ENCODE results near the gene CDC42BPA.

CDC42BPA gene

DNA sequence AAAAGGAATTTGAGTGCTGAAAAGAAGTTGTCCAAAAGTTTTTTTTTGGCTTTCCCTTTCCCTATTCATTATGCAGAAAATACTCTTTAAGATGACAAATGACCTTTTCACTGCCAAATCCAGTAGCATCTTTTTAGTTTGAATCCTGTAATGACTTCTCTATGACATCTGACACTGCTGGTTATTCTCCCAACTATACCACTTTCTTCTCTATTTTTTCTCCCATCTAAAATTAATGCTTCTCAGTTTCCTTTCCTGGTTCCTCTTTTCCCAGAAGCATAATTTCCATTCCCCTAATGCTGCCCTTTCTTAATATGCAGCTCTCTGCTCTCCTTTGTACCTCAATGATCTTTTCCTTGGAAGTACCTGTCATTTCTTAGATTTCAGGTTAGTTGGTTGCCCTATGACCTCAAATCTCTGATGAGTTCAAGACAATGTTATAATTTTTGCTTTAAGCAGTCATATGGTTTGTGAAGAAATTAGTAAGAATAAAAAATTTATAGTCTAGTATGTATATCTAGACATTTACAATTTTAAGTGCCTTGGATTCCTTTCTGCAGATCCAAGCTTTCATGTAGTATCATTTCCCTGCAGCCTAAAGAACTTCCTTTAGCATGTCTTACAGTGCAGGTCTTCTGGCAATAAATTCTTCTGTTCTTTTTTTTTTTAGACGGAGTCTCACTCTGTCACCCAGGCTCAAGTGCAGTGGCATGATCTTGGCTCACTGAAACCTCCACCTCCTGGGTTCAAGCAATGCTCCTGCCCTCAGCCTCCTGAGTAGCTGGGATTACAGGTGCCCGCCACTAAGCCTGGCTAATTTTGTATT, 150.8 kb downstream of the CDC42BPA start:
- no peak for ATAC-seq
- 0 out of 2 replicates have a peak, but pooled peaks have one; percentile 34 for TF ChIP-seq TOX (CRISPR knock-in tag; IDR thresholded peaks at IDR 0.05; ENCODE audit: borderline replicate concordance)
- TF ChIP-seq PPARA (CRISPR knock-in tag; IDR thresholded peaks at IDR 0.05; ENCODE audit: borderline replicate concordance) = no peak
- TF ChIP-seq ZNF8 (CRISPR knock-in tag; IDR thresholded peaks at IDR 0.05) = no peak

DNA sequence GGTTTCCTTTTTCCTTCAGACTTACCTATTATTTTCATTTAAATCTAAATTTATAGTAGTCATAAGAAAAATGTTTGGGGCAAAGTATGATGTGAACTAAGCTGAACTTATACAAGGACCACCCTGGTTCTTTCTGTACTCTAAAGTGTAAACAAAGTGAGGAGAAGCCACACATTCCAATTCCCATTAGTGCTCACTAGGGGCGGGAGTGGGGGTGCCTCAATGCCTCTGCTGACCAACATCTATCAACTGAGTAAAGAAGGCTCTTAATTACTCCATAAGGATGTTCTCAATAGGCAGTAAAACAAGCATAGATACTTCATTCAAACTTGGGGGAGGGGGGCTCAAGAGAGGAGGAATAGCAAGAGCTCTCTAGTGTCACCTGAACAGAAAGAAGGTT, 151.7 kb downstream of the CDC42BPA start:
- ATAC-seq = no peak
- TF ChIP-seq GLIS3 (CRISPR knock-in tag; IDR thresholded peaks at IDR 0.05) (no peak), ZNF565 (CRISPR knock-in tag; conservative IDR thresholded peaks at IDR 0.05; ENCODE audit: low read depth) (no peak), OSR1 (CRISPR knock-in tag; IDR thresholded peaks at IDR 0.05) (no peak), ZNF8 (CRISPR knock-in tag; IDR thresholded peaks at IDR 0.05) (no peak), PATZ1 (CRISPR knock-in tag; IDR thresholded peaks at IDR 0.05; ENCODE audit: borderline replicate concordance) (no peak), ZNF70 (CRISPR knock-in tag; IDR thresholded peaks at IDR 0.05) (no peak), RARB (CRISPR knock-in tag; IDR thresholded peaks at IDR 0.05) (no peak), ZFP3 (CRISPR knock-in tag; IDR thresholded peaks at IDR 0.05) (no peak), BACH2 (CRISPR knock-in tag; IDR thresholded peaks at IDR 0.05; ENCODE audit: borderline replicate concordance) (no peak), TCF4 (CRISPR knock-in tag; IDR thresholded peaks at IDR 0.05; ENCODE audit: borderline replicate concordance) (no peak), TOX (CRISPR knock-in tag; IDR thresholded peaks at IDR 0.05; ENCODE audit: borderline replicate concordance) (no peak)

DNA sequence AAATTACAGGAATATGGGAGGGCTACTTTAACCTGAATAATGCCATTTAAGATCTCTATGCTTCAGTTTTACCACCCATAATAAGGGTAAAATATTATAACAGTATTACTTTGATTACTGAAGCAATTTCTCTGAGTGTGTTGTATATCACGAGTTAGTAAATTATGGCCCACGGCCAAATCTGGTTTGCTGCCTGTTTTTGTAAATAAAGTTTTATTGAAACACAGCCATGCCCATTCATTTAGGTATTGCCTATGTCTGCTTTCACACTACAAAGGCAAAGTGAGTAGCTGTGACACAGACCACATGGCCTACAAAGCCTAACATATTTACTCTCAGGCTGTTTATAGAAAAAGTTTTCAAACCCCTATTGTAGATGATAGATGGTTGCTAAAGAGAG, 156.8 kb downstream of the CDC42BPA start:
- no peak for ATAC-seq
- TF ChIP-seq, protein P1, sequence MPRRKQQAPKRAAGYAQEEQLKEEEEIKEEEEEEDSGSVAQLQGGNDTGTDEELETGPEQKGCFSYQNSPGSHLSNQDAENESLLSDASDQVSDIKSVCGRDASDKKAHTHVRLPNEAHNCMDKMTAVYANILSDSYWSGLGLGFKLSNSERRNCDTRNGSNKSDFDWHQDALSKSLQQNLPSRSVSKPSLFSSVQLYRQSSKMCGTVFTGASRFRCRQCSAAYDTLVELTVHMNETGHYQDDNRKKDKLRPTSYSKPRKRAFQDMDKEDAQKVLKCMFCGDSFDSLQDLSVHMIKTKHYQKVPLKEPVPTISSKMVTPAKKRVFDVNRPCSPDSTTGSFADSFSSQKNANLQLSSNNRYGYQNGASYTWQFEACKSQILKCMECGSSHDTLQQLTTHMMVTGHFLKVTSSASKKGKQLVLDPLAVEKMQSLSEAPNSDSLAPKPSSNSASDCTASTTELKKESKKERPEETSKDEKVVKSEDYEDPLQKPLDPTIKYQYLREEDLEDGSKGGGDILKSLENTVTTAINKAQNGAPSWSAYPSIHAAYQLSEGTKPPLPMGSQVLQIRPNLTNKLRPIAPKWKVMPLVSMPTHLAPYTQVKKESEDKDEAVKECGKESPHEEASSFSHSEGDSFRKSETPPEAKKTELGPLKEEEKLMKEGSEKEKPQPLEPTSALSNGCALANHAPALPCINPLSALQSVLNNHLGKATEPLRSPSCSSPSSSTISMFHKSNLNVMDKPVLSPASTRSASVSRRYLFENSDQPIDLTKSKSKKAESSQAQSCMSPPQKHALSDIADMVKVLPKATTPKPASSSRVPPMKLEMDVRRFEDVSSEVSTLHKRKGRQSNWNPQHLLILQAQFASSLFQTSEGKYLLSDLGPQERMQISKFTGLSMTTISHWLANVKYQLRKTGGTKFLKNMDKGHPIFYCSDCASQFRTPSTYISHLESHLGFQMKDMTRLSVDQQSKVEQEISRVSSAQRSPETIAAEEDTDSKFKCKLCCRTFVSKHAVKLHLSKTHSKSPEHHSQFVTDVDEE (CRISPR knock-in tag; IDR thresholded peaks at IDR 0.05) = no peak

DNA sequence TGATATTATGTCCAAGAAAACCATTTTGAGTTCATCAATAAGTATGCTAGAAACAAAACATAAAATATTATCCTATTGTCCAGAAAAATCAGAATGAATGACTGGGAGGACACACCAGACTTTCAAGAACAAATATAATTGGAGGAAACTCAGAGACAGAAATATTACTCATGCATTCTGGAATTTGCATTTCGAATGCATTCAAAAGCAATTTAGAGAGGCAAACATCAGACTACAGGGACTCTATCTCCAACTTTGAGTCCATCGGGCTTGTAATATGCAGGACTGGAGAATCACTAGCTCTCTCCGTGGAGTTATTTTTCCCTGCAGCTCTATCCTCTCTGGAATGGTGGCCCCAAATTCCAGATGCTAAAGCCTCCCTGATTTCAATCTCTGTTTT, 161.8 kb downstream of the CDC42BPA start:
- TF ChIP-seq ZNF70 (CRISPR knock-in tag; IDR thresholded peaks at IDR 0.05) = no peak
- ATAC-seq = peak; percentile 76

DNA sequence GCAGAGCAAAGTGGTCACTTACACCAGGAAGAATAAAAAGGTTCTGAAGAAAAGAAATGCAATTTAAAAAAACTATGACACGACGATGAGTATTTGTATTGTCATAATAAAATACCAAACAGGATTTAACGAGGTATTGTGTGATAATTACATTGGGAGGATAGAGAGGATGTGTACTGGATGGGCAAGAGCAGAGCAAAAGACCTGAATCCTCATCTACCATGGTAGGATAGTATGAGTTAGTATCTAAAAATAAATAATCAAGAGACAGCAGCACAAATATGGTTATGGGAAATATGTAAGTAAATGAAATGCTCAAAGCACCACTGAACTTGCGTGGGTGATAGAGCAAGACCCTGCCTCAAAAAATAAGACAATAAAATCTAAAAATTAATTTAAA, 162.6 kb downstream of the CDC42BPA start:
- TF ChIP-seq, protein P2, sequence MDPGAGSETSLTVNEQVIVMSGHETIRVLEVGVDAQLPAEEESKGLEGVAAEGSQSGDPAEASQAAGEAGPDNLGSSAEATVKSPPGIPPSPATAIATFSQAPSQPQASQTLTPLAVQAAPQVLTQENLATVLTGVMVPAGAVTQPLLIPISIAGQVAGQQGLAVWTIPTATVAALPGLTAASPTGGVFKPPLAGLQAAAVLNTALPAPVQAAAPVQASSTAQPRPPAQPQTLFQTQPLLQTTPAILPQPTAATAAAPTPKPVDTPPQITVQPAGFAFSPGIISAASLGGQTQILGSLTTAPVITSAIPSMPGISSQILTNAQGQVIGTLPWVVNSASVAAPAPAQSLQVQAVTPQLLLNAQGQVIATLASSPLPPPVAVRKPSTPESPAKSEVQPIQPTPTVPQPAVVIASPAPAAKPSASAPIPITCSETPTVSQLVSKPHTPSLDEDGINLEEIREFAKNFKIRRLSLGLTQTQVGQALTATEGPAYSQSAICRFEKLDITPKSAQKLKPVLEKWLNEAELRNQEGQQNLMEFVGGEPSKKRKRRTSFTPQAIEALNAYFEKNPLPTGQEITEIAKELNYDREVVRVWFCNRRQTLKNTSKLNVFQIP (CRISPR knock-in tag; IDR thresholded peaks at IDR 0.05; ENCODE audit: borderline replicate concordance, low read depth) = no peak
- TF ChIP-seq ZNF70 (CRISPR knock-in tag; IDR thresholded peaks at IDR 0.05) (no peak), ARNTL (CRISPR knock-in tag; IDR thresholded peaks at IDR 0.05; ENCODE audit: borderline replicate concordance, low read depth) (no peak), ISL1 (CRISPR knock-in tag; IDR thresholded peaks at IDR 0.05) (no peak), ZNF8 (CRISPR knock-in tag; IDR thresholded peaks at IDR 0.05) (no peak), TCF4 (CRISPR knock-in tag; IDR thresholded peaks at IDR 0.05; ENCODE audit: borderline replicate concordance) (no peak), CSRNP3 (CRISPR knock-in tag; IDR thresholded peaks at IDR 0.05) (no peak), CSDC2 (CRISPR knock-in tag; IDR thresholded peaks at IDR 0.05) (no peak), TOX (CRISPR knock-in tag; IDR thresholded peaks at IDR 0.05; ENCODE audit: borderline replicate concordance) (no peak), GLIS3 (CRISPR knock-in tag; IDR thresholded peaks at IDR 0.05) (no peak), SNAI2 (CRISPR knock-in tag; IDR thresholded peaks at IDR 0.05) (no peak), ZFP3 (CRISPR knock-in tag; IDR thresholded peaks at IDR 0.05) (no peak), PPARA (CRISPR knock-in tag; IDR thresholded peaks at IDR 0.05; ENCODE audit: borderline replicate concordance) (no peak), PATZ1 (CRISPR knock-in tag; IDR thresholded peaks at IDR 0.05; ENCODE audit: borderline replicate concordance) (no peak), ESRRG (CRISPR knock-in tag; IDR thresholded peaks at IDR 0.05) (no peak), ZNF565 (CRISPR knock-in tag; conservative IDR thresholded peaks at IDR 0.05; ENCODE audit: low read depth) (no peak), BACH2 (CRISPR knock-in tag; IDR thresholded peaks at IDR 0.05; ENCODE audit: borderline replicate concordance) (no peak)
- TF ChIP-seq, protein P3, sequence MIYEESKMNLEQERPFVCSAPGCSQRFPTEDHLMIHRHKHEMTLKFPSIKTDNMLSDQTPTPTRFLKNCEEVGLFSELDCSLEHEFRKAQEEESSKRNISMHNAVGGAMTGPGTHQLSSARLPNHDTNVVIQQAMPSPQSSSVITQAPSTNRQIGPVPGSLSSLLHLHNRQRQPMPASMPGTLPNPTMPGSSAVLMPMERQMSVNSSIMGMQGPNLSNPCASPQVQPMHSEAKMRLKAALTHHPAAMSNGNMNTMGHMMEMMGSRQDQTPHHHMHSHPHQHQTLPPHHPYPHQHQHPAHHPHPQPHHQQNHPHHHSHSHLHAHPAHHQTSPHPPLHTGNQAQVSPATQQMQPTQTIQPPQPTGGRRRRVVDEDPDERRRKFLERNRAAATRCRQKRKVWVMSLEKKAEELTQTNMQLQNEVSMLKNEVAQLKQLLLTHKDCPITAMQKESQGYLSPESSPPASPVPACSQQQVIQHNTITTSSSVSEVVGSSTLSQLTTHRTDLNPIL (CRISPR knock-in tag; IDR thresholded peaks at IDR 0.05; ENCODE audit: low read depth) = no peak
- ATAC-seq = no peak
